ENCODE results near the gene FXYD3. TPM values are rescaled to one million over a fixed set of nuclear protein-coding genes. Genes with fewer than 3 reads are reported as not detected.
"Not testable (repeated sequence)": the region's sequence is repeated elsewhere in the genome, so short reads cannot be mapped to it uniquely, and the experiment has no call there.

FXYD3 gene
- total RNA-seq, 1 donor from 2014 or later, result not detected

GRCh38 chr19:35146746-35147459 is 31.3 kb downstream of the FXYD3 start:
- TF ChIP-seq CTCF (conservative IDR thresholded peaks at IDR 0.05; ENCODE audit: low read depth, low read length), result no peak
- no peak overlapping the region for H3K4me3 ChIP-seq (ENCODE audit: low read depth, low read length)
- DNase-seq (ENCODE audit: low read depth), result no peak

GRCh38 chr19:35149463-35149862 is 33.8 kb downstream of the FXYD3 start:
- no peak overlapping the region for H3K4me3 ChIP-seq (ENCODE audit: low read depth, low read length)
- TF ChIP-seq CTCF (conservative IDR thresholded peaks at IDR 0.05; ENCODE audit: low read depth, low read length), result no peak
- no peak for DNase-seq (ENCODE audit: low read depth)

DNA sequence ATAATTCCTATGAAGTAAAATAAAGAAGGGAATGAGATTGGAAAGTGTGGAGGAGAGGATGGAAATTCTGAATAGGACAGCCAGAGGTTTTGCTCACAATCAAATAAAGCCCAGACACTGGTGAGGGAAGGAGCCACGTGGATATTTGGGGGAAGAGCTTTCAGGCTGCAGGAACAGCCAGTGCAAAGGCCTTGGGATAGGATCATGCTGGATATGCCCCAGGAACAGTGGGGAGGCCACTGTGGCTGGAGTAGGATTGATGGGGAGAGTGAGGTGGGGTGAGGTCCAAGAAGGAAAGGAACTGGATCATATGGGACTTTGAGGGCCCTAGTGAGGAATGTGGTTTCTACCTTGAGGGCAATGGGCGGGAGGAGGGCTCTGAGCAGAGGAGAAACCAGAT is 34.8 kb downstream of the FXYD3 start:
- no peak overlapping the region for H3K4me3 ChIP-seq (ENCODE audit: low read depth, low read length)
- TF ChIP-seq CTCF (conservative IDR thresholded peaks at IDR 0.05; ENCODE audit: low read depth, low read length), result no peak
- DNase-seq (ENCODE audit: low read depth), result no peak

GRCh38 chr19:35151273-35152065 is 35.8 kb downstream of the FXYD3 start:
- TF ChIP-seq CTCF (conservative IDR thresholded peaks at IDR 0.05; ENCODE audit: low read depth, low read length), result no peak
- H3K4me3 ChIP-seq (ENCODE audit: low read depth, low read length), result no peak overlapping the region
- DNase-seq (ENCODE audit: low read depth), result no peak

DNA sequence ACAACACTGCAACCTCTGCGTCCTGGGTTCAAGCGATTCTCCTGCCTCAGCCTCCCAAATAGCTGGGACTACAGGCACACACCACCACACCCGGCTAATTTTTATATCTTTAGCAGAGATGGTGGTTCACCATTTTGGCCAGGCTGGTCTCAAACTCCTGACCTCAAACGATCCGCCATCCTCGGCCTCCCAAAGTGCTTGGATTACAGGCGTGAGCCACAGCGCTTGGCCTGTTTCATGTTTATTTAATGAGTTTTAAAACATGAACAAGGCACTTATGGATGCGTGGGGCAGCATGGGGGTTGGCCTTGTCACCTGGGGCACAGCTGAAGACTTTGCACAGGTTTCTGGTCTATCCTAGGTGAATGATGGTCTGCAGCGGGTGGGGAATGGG is 37.5 kb downstream of the FXYD3 start:
- not testable (repeated sequence) for DNase-seq (ENCODE audit: low read depth); H3K4me3 ChIP-seq (ENCODE audit: low read depth, low read length)

DNA sequence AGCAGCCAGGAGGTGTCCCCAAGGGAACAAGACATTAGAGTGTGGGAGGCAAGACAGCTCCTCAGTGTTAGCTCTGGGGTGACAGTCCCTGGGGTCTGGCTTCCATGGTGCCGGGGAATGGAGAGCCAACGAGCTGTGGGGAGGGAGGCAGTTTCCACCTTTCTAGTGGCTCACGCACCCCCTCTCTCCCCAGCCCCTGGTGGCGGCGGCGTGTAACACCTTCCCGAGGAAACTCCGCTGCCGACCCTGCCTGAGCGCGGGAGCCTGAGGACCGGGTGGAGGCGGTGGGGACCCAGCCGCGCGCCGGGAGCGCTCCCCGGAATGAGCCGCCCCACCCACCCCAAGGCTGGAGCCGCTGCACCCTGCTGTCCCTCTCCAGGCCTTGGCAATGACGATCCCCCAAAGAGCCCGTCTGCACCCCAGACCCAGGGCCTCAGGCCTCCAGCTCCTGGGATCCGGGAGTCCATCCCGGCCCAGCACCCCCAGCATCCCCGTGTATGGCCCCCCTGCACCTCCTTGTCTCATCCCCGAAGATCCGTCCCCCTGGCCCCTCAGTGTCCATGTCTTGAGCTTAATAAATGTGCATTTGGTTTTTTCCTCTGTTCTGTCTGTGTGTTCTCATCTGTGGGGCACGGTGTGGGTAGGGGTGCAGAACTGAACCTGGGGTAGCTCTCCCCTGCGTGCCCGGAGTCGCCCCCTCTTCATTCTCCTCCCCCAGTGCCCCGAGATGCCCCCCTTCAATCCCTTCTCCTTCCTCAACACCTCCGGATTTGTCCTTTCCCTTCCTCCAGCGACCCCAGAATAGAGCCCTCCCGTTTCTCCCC is 38.3 kb downstream of the FXYD3 start:
- peak overlapping the region; percentile 70 for H3K4me3 ChIP-seq (ENCODE audit: low read depth, low read length)
- peak; percentile 56 for TF ChIP-seq CTCF (conservative IDR thresholded peaks at IDR 0.05; ENCODE audit: low read depth, low read length)
- no peak for DNase-seq (ENCODE audit: low read depth)
